Activated CD8-positive, alpha-beta memory T cell treated with anti-CD3 and anti-CD28 coated beads, Interleukin-2, amount 10 ng/mL, durations not matched to agents 7 days and 5 days (primary cell): Measurements from ENCODE around the gene STX16. TPM values are rescaled to one million over a fixed set of nuclear protein-coding genes. Genes with fewer than 3 reads are reported as not detected.
"Not testable (repeated sequence)": the region's sequence is repeated elsewhere in the genome, so short reads cannot be mapped to it uniquely, and the experiment has no call there.

Source experiments
- ATAC-seq: fragments of 150-1000 bp; cut with Tn5 transposase; one replicate; pipeline ENCODE4 v1.10.0; 2021; ENCODE audit warnings: moderate library complexity
- CTCF ChIA-PET: fragments of 350-600 bp; sonication (Branson Sonifier 250); formaldehyde crosslinking; loops from one replicate; lab custom pipeline; 2021; ENCODE audit warnings: antibody characterized with exemption; lab: Charles Lee
- DNase-seq: peaks from one replicate; pipeline ENCODE4 v3.0.0-alpha.2; 2020
- H3K27ac Mint-ChIP-seq: one replicate; pipeline ENCODE4 v1.8.0; 2021; ENCODE audit warnings: mild to moderate bottlenecking, mixed read lengths
- H3K27me3 Mint-ChIP-seq: one replicate; pipeline ENCODE4 v1.8.0; 2021; ENCODE audit warnings: mixed read lengths
- H3K36me3 Mint-ChIP-seq: one replicate; pipeline ENCODE4 v1.8.0; 2021; ENCODE audit warnings: mild to moderate bottlenecking, mixed read lengths
- H3K4me1 Mint-ChIP-seq: one replicate; pipeline ENCODE4 v1.8.0; 2021; ENCODE audit warnings: mixed read lengths
- H3K4me3 Mint-ChIP-seq: one replicate; pipeline ENCODE4 v1.8.0; 2021; ENCODE audit warnings: mild to moderate bottlenecking, moderate library complexity, mixed read lengths
- H3K9me3 Mint-ChIP-seq: one replicate; pipeline ENCODE4 v1.8.0; 2022; ENCODE audit warnings: low read depth, mixed read lengths
- total RNA-seq, 2 experiments: library from RNA; stranded (reverse); gene quantifications; one replicate each; pipeline ENCODE4 v1.2.3, GENCODE V29; 2021

STX16 gene
- total RNA-seq, 2 experiments from 2014 or later, result 120 to 165 TPM

DNA sequence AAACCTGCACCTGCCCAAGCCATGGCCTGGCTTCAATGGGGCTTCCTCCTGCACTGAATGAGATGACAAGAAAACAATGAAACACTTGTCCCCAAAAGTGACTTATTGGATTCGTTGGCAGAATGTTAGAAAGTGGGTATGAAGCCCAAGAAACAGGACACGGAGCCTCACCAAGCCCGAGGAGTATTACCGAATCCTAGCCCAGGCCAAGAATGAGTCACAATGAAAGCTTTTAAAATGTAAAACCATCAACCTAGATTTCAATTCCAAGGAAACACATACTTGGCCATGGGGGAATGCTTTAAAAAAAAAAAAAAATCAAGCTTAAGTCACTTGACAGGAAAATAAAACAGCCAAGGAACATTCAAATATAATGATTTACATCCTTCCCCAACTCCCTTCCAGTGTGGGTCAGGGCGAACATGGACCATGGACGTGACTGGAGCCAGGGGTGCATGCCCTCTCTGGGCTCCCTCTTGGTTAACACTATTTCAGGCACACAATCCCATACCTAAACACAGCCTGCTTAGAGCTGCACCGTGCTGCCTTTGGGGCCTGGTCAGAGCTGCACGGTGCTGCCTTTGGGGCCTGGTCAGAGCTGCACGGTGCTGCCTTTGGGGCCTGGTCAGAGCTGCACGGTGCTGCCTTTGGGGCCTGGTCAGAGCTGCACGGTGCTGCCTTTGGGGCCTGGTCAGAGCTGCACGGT, 3.1 kb upstream of the STX16 start:
- no peak for ATAC-seq
- no peaks in the 10 kb centered on the region for H3K9me3 Mint-ChIP-seq
- H3K4me1 Mint-ChIP-seq, result peaks cover 2% of the 10 kb centered on the region
- no peak for DNase-seq
- no peak overlapping the region for H3K27ac Mint-ChIP-seq
- no peak overlapping the region for H3K4me3 Mint-ChIP-seq
- H3K36me3 Mint-ChIP-seq, result peaks cover 11% of the 10 kb centered on the region
- no peaks in the 10 kb centered on the region for H3K27me3 Mint-ChIP-seq
- CTCF ChIA-PET, result interaction anchor here (0.6 to 3.9 kb wide), 12 partner anchors 8 to 414 kb away, joined by 3 to 32 read pairs (median 4); partner anchors contain the start of gene GNAS

GRCh38 chr20:58648502-58648825, 2.6 kb upstream of the STX16 start:
- H3K9me3 Mint-ChIP-seq, H3K4me1 Mint-ChIP-seq, H3K4me3 Mint-ChIP-seq: not testable (repeated sequence)

GRCh38 chr20:58649288-58650180, 1.5 kb upstream of the STX16 start:
- ATAC-seq (no peak), DNase-seq (peak; percentile 55)
- Mint-ChIP-seq H3K27me3 (no peaks in the 10 kb centered on the region), H3K4me1 (peaks cover 7% of the 10 kb centered on the region), H3K36me3 (peaks cover 15% of the 10 kb centered on the region), H3K4me3 (peak overlapping the region; percentile 64), H3K9me3 (no peaks in the 10 kb centered on the region), H3K27ac (peak overlapping the region; percentile 70)
- CTCF ChIA-PET, result interaction anchor here (0.6 to 5.1 kb wide), 14 partner anchors 10 to 439 kb away, joined by 3 to 41 read pairs (median 6); partner anchors contain the start of genes GNAS, GNAS-AS1 and NPEPL1

More at GRCh38 chr20:58648502-58648825, 2.6 kb upstream of the STX16 start:
- H3K36me3 Mint-ChIP-seq, result peaks cover 15% of the 10 kb centered on the region
- not testable (repeated sequence) for ATAC-seq, H3K27me3 Mint-ChIP-seq, H3K27ac Mint-ChIP-seq, DNase-seq
- CTCF ChIA-PET, result interaction anchor here (0.7 to 3.9 kb wide), 9 partner anchors 8 to 415 kb away, joined by 3 to 32 read pairs (median 3); partner anchors contain the start of gene GNAS

GRCh38 chr20:58650181-58650775, 805 bp upstream of the STX16 start:
- ATAC-seq (peak; percentile 16), DNase-seq (peak; percentile 56)
- H3K27me3 Mint-ChIP-seq, result no peaks in the 10 kb centered on the region
- peak overlapping the region; percentile 99 for H3K4me3 Mint-ChIP-seq
- H3K27ac Mint-ChIP-seq, result peak overlapping the region; percentile 98
- no peaks in the 10 kb centered on the region for H3K9me3 Mint-ChIP-seq
- CTCF ChIA-PET, result interaction anchor here (0.6 to 5.1 kb wide), 29 partner anchors 9 to 846 kb away, joined by 3 to 41 read pairs (median 4); partner anchors contain the start of genes ATP5F1E, GNAS, GNAS-AS1 and NELFCD
- peaks cover 17% of the 10 kb centered on the region for H3K36me3 Mint-ChIP-seq
- H3K4me1 Mint-ChIP-seq, result peaks cover 12% of the 10 kb centered on the region

DNA sequence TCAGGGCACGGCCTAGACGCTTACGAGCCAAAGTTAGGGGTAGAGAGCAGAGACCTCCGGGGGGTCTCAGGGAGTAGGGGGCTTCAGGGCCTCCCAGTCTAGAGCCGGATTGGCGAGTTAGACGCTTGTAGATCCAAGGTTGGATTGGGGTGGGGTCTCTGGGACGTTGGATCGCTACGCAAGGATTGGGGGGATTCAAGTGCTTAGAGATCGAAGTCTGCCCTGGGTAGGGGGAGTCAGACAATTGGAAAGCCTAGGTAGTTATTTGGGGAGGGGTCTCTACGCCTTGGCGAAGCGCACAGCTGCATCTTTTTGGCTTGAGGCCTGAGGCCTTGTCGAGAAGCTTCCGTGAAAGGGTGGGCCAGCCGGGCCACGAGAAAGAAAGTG, 469 bp downstream of the STX16 start:
- CTCF ChIA-PET, result interaction anchor here (0.6 to 5.1 kb wide), 34 partner anchors 8 to 1032 kb away, joined by 3 to 41 read pairs (median 4); partner anchors contain the start of genes ATP5F1E, GNAS, GNAS-AS1 and NELFCD
- H3K4me1 Mint-ChIP-seq, result peaks cover 25% of the 10 kb centered on the region
- peak overlapping the region; percentile 99 for H3K4me3 Mint-ChIP-seq
- peaks cover 23% of the 10 kb centered on the region for H3K36me3 Mint-ChIP-seq
- H3K27me3 Mint-ChIP-seq, result no peaks in the 10 kb centered on the region
- DNase-seq (no peak), ATAC-seq (no peak)
- H3K9me3 Mint-ChIP-seq, result no peaks in the 10 kb centered on the region
- H3K27ac Mint-ChIP-seq, result peak overlapping the region; percentile 98

DNA sequence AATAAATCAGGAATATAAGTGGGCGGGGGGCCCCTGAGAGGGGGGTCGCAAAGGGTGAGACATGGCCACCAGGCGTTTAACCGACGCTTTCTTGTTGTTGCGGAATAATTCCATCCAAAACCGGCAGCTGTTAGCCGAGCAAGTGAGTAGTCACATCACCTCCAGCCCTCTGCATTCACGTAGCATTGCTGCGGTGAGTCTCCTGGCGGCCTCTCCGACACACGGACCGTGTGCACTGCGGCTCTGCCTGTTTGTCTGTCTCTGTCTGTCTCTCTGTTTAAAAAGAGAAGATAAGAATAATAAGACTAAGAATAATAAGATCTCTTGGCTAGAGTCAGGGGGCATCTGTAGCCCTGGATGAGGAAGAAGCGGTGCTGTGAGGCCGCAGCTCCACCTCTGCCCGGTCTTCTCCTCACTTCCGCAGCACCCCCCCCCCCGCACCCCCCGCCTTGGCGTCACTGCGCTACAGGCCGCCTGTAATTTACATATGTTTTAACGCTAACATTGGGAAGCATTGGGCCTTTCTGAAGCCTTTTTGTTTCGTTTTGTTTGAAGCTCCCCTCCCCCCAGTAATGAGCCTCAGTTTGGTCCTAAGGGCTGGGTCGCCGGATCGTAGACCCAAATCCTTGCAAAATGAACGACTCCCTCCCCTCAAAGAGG, 993 bp downstream of the STX16 start:
- Mint-ChIP-seq H3K36me3 (peaks cover 27% of the 10 kb centered on the region), H3K27me3 (no peaks in the 10 kb centered on the region), H3K9me3 (no peaks in the 10 kb centered on the region), H3K4me3 (peak overlapping the region; percentile 99), H3K27ac (peak overlapping the region; percentile 98), H3K4me1 (peaks cover 30% of the 10 kb centered on the region)
- CTCF ChIA-PET, result interaction anchor here (0.6 to 5.1 kb wide), 22 partner anchors 7 to 997 kb away, joined by 3 to 41 read pairs (median 4); partner anchors contain the start of genes ATP5F1E, GNAS, GNAS-AS1 and NPEPL1
- ATAC-seq (peak; percentile 58), DNase-seq (peak; percentile 83)

GRCh38 chr20:58652606-58653294, 1.7 kb downstream of the STX16 start:
- Mint-ChIP-seq H3K4me3 (peak overlapping the region; percentile 99), H3K9me3 (no peaks in the 10 kb centered on the region), H3K4me1 (peaks cover 37% of the 10 kb centered on the region), H3K36me3 (peaks cover 32% of the 10 kb centered on the region), H3K27ac (peak overlapping the region; percentile 98), H3K27me3 (no peaks in the 10 kb centered on the region)
- ATAC-seq (peak; percentile 4), DNase-seq (peak; percentile 42)
- CTCF ChIA-PET, result interaction anchor here (0.6 to 5.1 kb wide), 14 partner anchors 9 to 998 kb away, joined by 3 to 41 read pairs (median 6); partner anchors contain the start of genes GNAS, GNAS-AS1, NPEPL1 and VAPB

GRCh38 chr20:58654337-58654736, 3.3 kb downstream of the STX16 start:
- peaks cover 37% of the 10 kb centered on the region for H3K36me3 Mint-ChIP-seq
- CTCF ChIA-PET, result no interaction called here
- DNase-seq (no peak), ATAC-seq (no peak)
- peak overlapping the region; percentile 39 for H3K4me3 Mint-ChIP-seq
- H3K27ac Mint-ChIP-seq, result peak overlapping the region; percentile 43
- H3K4me1 Mint-ChIP-seq, result peaks cover 50% of the 10 kb centered on the region
- H3K9me3 Mint-ChIP-seq, result no peaks in the 10 kb centered on the region
- no peaks in the 10 kb centered on the region for H3K27me3 Mint-ChIP-seq

DNA sequence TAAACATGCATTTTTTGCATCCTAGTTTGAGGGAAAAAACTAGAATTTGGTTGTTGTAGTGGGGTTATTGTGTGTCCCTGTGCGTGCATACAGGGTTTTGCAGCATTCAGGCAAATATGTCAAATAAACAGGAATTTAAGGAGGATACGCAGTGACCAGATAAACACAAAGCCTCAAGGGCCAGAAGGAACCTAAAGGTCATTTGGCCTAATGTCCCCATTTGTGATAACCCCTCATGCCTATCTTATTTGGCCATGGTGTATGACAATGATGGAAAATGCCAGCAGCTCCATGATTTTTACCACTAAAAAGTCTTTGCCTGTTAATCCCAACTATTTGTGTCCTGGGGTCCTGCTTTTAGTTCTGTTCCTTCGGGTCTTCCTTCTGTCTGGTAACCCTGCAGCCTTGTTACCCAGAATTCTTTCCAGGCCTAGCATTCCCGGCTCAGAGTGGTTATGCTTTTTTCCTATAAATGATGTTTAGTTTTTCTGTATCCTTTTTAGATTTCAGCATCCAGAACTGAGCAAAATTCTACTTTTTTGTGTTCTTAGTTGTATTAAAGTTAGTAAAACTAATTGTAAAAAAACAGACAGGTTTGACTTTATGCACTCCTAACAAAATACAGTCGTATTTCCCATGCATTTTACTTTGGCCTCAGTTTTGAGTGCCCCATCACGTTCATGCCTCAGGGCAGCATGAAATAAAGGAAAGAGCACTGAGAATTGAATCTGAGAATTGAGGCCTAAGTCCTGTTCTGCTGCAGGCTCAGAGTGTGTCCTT, 4.4 kb downstream of the STX16 start:
- ATAC-seq (no peak), DNase-seq (no peak)
- H3K36me3 Mint-ChIP-seq, result peaks cover 45% of the 10 kb centered on the region
- H3K4me1 Mint-ChIP-seq, result peaks cover 60% of the 10 kb centered on the region
- H3K9me3 Mint-ChIP-seq, result no peaks in the 10 kb centered on the region
- CTCF ChIA-PET, result interaction anchor here (0.9 to 1.7 kb wide), 3 partner anchors 7 to 17 kb away, joined by 3 to 5 read pairs (median 4); no protein-coding TSS in a partner anchor
- H3K27me3 Mint-ChIP-seq, result no peaks in the 10 kb centered on the region
- peak overlapping the region; percentile 50 for H3K4me3 Mint-ChIP-seq
- peak overlapping the region; percentile 60 for H3K27ac Mint-ChIP-seq

DNA sequence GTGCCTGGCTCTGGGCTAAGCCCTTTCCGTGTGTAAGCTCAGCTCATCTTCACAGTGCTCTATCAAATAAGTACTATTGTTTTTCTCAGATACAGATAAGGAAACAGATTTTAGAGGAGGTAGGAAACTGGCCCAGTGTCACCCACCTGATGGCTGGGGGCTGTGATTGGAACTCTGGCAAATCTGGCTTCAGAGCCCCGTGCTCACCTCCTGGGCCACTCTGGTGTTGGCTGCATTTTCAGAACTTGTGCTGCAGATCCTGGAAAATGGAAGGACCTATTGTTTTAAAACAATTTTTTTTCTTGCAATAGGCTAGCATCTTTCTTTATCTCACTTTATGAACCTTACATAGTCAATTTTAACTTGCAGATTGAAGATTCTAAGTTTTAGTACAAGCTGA, 5.7 kb downstream of the STX16 start:
- no peak for DNase-seq
- peaks cover 72% of the 10 kb centered on the region for H3K4me1 Mint-ChIP-seq
- CTCF ChIA-PET, result interaction anchor here (0.9 to 1.7 kb wide), 3 partner anchors 9 to 16 kb away, joined by 3 to 5 read pairs (median 4); no protein-coding TSS in a partner anchor

GRCh38 chr20:58657262-58657661, 6.2 kb downstream of the STX16 start:
- DNase-seq (no peak), ATAC-seq (no peak)
- Mint-ChIP-seq H3K36me3 (peaks cover 49% of the 10 kb centered on the region), H3K27ac (peak overlapping the region; percentile 60), H3K27me3 (no peaks in the 10 kb centered on the region), H3K4me1 (peaks cover 76% of the 10 kb centered on the region), H3K9me3 (no peaks in the 10 kb centered on the region), H3K4me3 (peak overlapping the region; percentile 50)
- CTCF ChIA-PET, result interaction anchor here (1.7 to 2.0 kb wide), 2 partner anchors 10 to 1029 kb away, joined by 4 to 5 read pairs; no protein-coding TSS in a partner anchor

More for the DNA sequence above, 5.7 kb downstream of the STX16 start:
- H3K9me3 Mint-ChIP-seq, result no peaks in the 10 kb centered on the region
- peak overlapping the region; percentile 50 for H3K4me3 Mint-ChIP-seq
- H3K27me3 Mint-ChIP-seq, result no peaks in the 10 kb centered on the region
- peak overlapping the region; percentile 60 for H3K27ac Mint-ChIP-seq
- H3K36me3 Mint-ChIP-seq, result peaks cover 46% of the 10 kb centered on the region
- no peak for ATAC-seq
